Neural cell (in vitro differentiated cells): ENCODE results near the gene IFT22.

Experiments used
- EP300 ChIP-seq: fragments of 450-650 bp; conservative IDR thresholded peaks from 2 replicates; pipeline ENCODE4 v1.6.1; 2014; ENCODE audit warnings: antibody characterized with exemption, mild to moderate bottlenecking, moderate library complexity; ENCODE audit not compliant: poor library complexity, severe bottlenecking
- EZH2 ChIP-seq: fragments of 200-600, 300-800 bp; shearing (Covaris generic), sonication (generic); IDR thresholded peaks from 2 replicates; pipeline ENCODE4 v1.6.1; 2014; ENCODE audit warnings: antibody characterized with exemption, low read length, borderline replicate concordance, mild to moderate bottlenecking; ENCODE audit not compliant: insufficient read depth, poor library complexity, severe bottlenecking
- MXI1 ChIP-seq: fragments of 450-650 bp; conservative IDR thresholded peaks from 2 replicates; pipeline ENCODE4 v1.6.1; 2014; ENCODE audit warnings: antibody characterized with exemption, mild to moderate bottlenecking; ENCODE audit not compliant: poor library complexity, severe bottlenecking
- POLR2AphosphoS5 ChIP-seq: IDR thresholded peaks from 2 replicates; pipeline ENCODE4 v1.6.1; 2012
- RAD21 ChIP-seq: fragments of 450-650 bp; conservative IDR thresholded peaks from 2 replicates; pipeline ENCODE4 v1.6.1; 2014; ENCODE audit warnings: antibody characterized with exemption, mild to moderate bottlenecking, moderate library complexity
- SMC3 ChIP-seq: fragments of 450-650 bp; conservative IDR thresholded peaks from 2 replicates; pipeline ENCODE4 v1.6.1; 2014; ENCODE audit warnings: antibody characterized with exemption, mild to moderate bottlenecking, moderate library complexity; ENCODE audit not compliant: poor library complexity
- TAF1 ChIP-seq: IDR thresholded peaks from 2 replicates; pipeline ENCODE4 v1.6.1; 2012; ENCODE audit warnings: low read depth
- TF ChIP-seq, protein P1 (sequence below): fragments of 450-650 bp; IDR thresholded peaks from 2 replicates; pipeline ENCODE4 v1.5.1; 2014; ENCODE audit warnings: antibody characterized with exemption, mild to moderate bottlenecking, moderate library complexity; ENCODE audit not compliant: poor library complexity, severe bottlenecking
- TF ChIP-seq, protein P2 (sequence below): IDR thresholded peaks from 2 replicates; pipeline ENCODE4 v1.6.1; 2012; ENCODE audit warnings: borderline replicate concordance

DNA sequence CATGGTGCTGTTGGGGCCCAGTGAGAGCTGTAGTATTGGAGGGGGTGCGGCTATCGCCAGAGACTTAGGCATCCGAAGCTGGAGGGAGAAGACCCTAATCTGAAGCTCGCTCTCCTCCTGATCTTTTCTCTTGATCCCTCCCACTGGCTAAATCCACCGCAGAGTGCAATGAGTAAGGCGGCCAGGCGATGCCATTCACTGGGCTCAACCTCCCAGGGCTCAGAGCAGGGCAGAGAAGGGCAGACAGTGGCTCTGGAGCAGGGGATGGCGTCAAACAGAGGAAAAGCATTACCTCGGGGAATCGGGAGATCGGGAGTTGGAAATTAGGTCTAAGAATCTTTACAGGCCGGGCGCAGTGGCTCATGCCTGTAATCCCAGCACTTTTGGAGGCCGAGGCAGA, 18.8 kb upstream of the IFT22 start:
- TF ChIP-seq, protein P1, sequence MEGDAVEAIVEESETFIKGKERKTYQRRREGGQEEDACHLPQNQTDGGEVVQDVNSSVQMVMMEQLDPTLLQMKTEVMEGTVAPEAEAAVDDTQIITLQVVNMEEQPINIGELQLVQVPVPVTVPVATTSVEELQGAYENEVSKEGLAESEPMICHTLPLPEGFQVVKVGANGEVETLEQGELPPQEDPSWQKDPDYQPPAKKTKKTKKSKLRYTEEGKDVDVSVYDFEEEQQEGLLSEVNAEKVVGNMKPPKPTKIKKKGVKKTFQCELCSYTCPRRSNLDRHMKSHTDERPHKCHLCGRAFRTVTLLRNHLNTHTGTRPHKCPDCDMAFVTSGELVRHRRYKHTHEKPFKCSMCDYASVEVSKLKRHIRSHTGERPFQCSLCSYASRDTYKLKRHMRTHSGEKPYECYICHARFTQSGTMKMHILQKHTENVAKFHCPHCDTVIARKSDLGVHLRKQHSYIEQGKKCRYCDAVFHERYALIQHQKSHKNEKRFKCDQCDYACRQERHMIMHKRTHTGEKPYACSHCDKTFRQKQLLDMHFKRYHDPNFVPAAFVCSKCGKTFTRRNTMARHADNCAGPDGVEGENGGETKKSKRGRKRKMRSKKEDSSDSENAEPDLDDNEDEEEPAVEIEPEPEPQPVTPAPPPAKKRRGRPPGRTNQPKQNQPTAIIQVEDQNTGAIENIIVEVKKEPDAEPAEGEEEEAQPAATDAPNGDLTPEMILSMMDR: no peak
- TF ChIP-seq, protein P2, sequence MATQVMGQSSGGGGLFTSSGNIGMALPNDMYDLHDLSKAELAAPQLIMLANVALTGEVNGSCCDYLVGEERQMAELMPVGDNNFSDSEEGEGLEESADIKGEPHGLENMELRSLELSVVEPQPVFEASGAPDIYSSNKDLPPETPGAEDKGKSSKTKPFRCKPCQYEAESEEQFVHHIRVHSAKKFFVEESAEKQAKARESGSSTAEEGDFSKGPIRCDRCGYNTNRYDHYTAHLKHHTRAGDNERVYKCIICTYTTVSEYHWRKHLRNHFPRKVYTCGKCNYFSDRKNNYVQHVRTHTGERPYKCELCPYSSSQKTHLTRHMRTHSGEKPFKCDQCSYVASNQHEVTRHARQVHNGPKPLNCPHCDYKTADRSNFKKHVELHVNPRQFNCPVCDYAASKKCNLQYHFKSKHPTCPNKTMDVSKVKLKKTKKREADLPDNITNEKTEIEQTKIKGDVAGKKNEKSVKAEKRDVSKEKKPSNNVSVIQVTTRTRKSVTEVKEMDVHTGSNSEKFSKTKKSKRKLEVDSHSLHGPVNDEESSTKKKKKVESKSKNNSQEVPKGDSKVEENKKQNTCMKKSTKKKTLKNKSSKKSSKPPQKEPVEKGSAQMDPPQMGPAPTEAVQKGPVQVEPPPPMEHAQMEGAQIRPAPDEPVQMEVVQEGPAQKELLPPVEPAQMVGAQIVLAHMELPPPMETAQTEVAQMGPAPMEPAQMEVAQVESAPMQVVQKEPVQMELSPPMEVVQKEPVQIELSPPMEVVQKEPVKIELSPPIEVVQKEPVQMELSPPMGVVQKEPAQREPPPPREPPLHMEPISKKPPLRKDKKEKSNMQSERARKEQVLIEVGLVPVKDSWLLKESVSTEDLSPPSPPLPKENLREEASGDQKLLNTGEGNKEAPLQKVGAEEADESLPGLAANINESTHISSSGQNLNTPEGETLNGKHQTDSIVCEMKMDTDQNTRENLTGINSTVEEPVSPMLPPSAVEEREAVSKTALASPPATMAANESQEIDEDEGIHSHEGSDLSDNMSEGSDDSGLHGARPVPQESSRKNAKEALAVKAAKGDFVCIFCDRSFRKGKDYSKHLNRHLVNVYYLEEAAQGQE: no peak
- TF ChIP-seq RAD21 (no peak), EZH2 (no peak), EP300 (no peak), TAF1 (no peak), POLR2AphosphoS5 (no peak), SMC3 (no peak), MXI1 (no peak)
